GM19238 (cell line): ENCODE measurements around the gene CDC20.
"Not testable (repeated sequence)": the region's sequence is repeated elsewhere in the genome, so short reads cannot be mapped to it uniquely, and the experiment has no call there.

Experiments used
- DNase-seq: peaks from one replicate; pipeline ENCODE4 v3.0.0; 2011; ENCODE audit warnings: low spot score; ENCODE audit not compliant: insufficient read length

The CDC20 gene

DNA sequence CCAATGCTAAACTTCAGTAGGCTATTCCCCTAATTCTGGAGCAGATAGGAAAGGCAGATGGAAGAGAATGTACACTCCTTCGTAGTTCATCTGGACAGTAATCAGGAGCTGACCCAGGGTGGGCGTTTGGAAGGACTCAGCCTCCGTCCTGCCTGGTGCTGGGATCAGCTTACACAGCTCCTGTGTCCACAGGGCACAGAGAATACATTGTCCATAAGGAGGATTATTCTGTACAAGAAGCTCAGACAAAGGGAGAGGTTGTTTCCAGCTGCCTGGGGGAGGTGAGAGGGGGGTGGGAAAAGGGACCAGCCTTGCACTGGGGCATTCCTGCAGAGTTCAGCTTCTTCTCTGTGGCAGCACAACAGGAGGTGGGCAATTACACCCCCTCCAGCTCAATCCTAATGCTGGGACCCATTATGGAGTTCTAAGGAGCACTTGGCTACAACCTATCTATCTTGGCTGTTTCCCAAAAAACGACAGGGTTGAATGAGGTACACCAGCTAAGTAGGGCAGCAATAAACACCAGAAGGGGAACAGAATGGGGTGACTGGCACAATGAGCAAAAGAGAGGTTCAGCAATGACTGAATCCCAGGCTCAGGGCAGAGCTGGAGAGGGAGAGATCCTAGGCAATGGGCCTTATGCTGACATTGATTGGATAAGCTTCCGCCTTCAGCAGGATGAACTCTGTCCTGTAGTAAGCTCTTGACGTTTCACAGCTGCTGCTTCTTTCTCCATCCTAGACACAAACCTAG lies 23.4 kb downstream of the CDC20 start:
- no peak for DNase-seq

DNA sequence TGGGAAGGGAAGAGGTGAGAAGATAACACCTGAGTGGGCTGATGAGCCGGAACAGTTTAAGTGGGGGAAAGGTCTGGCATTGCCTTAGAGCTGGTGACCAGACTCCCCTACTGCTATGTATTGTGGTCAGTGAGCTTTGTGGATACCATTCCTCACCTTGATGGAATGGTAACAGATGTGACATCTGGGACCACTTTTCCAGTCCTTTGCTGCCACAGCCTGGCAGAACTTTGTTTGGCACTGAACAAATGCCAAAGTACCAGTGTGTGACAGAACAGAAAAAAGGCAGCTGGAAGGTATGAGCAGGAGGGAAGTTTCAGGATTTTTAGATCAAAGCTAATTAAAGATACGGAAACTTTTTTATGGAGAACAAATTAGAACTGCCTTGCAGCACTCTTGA lies 24.7 kb downstream of the CDC20 start:
- no peak for DNase-seq

DNA sequence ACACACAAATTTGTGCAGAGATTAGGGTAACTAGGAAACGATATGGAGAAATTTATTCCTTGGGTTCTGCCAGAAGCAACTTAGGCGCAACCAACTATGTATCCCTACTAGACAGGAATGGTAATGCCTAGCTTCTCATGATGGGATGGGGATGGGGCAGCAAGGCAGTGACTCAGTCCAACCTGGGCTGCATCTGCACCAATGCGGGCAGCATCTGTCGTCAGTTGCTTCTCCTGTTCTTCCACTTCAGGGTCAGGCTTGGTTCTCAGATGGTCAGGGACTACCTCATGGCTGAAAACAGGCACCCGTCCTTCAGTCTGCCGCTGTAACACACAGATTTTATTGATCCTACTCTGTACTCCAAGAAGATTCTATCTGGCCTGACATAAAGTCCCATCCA lies 27.9 kb downstream of the CDC20 start:
- DNase-seq, result no peak

DNA sequence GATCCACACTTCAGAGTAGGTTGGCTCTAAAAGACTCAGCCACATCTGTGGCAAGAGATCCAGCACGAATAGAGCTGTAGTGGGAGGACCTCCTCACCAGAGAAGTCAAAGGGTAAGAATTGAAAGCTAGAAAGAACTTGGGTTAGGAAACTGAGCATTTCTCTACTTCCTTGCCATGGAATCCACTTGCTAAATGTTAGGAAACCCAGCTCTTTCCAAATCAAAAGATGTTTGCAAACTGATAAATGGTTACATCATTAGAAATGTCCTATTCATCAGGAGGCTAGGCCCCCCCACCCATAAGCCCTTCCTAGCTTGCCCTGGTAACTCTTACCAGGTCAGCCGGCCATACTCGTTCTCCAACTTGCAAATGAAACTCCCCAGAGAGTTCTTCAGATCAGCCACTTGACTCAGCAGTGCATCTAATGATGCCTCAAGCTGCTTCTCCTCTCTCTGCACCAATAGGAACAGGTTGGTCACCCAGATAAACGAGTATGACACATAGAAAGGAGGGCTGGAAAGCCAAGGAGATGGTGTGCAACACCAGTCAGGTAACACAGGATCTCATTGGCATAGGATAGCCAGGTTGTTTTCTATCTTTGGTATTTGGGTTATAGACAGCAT lies 29.3 kb downstream of the CDC20 start:
- no peak for DNase-seq

DNA sequence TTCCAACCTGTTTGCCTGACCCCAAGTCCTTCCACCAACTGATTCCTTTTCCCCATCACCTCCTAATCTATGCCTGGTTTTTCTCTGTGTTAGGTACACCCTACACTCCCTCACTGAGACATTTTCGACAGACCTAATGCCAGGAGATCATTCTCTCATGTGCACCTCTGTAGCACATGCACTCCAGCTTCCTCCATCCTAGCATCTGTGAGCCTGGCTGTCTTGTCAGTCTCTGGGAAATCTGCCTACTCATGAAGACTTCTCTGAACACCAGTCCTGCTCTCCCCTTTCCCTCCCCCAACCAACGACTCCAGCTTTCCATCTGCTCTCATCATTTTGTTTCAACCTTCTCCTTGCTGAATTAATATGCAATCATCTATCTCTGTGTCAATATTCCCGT lies 29.8 kb downstream of the CDC20 start:
- DNase-seq, result no peak

DNA sequence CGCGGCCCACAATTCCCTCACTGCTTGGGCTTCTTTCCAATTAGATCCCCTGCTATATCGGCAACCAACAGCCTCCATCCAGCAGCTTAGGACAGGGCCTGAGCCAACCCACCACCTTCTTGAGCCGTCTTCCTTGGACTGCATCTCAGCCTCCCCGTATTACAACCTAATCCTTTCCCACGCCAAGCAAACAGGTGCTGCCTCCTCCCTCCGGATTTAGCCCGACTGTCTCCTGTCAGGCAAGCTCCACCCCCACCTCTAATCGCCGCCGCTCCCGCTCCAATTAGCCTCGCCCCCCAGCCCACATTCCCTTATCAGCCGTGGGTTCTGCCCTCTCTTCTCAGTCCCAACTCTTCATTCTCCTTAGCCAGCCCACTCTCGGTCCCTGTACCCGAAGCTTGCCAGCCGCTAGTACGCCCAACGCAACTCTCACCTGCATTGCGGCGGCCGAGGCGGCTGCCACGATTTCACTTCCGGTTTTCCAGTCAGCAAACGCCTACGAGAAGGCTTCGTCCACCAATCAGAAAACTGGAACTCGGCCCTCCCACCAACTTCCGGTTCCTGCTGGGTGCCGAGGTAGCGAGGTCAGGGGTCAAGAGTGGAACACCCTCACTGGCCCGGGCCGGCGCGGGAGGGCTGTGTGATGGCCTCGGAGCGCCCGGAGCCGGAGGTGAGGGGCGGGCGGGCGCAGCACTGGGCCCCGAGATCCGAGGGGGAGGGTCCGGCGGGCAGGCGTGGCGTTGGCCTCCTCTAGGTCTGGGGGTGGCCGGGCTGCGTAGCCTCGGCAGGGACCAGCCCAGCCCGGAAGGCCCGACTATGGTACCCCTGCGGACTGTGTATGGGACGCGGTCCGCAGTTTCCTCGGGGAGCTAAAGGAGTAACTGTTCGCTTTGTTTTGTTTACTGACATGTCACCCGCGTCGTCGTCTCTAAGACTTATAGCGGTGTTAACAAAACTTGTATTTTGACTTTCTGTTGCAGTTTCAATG lies 30.8 kb downstream of the CDC20 start, which contains the start of the genes MED8 and SZT2:
Gene MED8, minus strand, starts transcription at position 475 of the 988 bp plus-strand sequence. Its CDS starts 36 bp downstream, at position 439.
Gene SZT2, plus strand, starts transcription at position 574 of the 988 bp plus-strand sequence. Its CDS starts 70 bp downstream, at position 644.
- peak; percentile 91 for DNase-seq

DNA sequence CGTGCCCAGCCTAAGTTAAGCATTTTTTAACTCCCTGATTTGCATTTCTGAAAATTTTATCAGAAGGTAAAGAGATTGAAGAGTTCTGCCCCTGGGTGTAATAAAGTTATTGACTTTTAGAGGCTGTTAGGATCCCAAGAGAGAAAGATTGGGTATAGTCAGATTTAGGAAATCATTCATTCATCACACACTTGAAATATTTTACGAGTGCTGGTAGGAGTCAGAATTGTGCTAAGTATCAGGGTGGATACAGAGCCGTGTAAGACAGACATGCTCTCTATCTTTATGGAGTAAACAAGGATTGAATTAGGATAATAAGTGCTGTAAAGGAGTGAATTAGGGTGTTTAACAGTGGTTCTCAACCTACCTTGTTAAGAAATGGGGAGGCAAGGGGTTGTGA lies 33.9 kb downstream of the CDC20 start:
- DNase-seq, result no peak

DNA sequence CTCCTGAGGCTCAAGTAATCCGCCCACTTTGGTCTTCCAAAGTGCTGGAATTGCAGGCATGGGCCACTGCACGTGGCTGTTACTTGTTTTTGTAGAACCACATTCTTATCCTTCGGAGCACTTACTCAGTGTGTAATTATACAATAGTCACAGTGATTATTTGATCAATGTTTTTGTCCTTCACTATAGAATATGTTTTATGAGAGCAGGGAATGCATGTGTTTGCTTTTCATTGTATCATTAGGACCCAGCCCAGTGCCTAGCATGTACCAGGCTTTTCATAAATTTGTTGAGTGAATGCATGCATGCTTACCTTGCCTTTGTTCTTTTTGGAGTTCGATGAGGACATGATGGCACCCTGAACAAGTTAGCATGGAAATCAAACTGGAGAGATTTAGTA lies 36.7 kb downstream of the CDC20 start:
- DNase-seq, result no peak

DNA sequence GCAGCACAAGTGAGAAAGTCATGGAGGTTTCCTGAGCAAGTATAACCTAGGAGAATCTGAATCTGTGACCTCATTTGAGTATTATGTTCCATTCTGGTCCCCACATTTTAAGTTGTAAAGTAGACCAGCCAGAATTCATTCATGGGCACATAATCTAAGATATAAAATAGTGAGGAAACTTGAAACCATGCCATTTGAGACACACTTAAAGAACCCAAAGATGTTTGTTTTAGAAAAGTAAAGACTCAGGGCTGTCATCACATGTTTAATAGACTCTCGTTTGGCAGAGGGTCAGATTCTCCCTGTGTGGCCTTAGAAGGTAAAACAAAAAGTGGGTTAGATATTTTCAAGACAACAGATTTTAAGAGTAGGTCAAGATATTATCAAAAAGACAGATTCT lies 37.3 kb downstream of the CDC20 start:
- no peak for DNase-seq

DNA sequence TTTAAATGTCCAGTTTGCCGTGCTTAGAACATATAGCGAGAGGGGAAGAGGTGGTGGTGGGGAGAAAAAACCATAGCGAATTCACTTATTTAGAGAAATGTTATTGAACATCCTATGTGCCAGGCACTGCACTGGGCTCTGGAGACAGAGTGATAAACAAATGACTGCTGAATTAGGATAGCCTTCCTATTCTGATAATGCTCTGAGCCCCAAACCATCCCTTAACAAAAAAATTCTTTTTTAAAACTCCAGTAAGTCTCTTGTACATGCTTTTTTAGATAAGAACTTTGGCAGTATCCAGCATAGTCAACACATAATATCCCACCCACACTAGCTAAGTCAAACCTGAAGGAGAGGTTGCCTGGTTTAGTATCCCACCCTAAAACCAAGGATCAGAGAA lies 39.4 kb downstream of the CDC20 start:
- no peak for DNase-seq

DNA sequence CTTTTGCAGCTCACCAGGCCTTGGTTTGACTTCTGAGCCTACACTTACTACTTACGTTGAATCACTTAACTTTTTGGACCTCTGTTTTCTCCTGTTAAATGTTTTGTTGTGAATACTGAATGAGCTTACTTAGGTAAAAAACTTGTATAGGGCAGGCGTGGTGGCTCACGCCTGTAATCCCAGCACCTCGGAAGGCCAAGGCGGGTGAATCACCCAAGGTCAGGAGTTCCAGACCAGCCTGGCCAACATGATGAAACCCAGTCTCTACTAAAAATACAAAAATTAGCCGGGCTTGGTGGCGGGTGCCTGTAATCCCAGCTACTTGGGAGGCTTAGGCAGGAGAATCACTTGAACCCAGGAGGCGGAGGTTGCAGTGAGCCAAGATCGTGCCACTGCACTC lies 41.7 kb downstream of the CDC20 start:
- DNase-seq, result not testable (repeated sequence)

DNA sequence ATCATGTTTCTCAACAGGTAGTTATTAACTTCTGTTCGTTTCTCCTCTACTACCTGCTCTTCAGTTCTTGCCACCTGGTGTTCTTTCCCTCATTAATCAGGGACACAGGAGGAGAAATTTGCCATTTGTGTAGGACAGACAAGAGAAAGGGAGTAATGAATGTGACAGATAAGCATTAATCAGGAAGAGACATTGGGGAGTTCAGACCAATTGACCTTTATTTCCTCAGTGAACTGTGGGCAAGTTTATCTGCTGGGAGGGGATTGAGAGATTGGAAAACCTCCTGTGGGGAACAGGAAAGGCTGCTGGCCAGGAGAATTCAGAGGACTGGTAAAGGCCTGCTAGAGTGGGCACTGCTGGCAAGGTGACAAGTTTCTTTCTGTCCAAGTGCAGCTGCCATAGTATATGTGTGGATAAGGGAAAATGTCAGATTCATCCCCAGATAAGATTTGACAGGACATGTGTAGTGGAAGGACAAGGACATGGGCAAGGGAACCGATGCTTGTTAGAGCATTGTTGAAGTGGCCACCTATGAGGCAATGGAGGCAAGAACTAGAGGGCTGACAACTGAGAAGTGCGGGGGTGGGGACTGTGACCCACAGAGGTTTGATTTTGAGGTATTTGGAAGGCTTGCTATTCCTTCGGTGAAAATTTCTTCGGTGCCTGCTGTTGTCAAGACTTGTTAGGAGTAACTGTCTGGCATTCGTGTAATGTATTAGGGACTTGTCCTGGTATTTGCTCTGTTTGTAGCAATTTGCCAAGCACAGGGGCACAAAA lies 43.5 kb downstream of the CDC20 start:
- no peak for DNase-seq

DNA sequence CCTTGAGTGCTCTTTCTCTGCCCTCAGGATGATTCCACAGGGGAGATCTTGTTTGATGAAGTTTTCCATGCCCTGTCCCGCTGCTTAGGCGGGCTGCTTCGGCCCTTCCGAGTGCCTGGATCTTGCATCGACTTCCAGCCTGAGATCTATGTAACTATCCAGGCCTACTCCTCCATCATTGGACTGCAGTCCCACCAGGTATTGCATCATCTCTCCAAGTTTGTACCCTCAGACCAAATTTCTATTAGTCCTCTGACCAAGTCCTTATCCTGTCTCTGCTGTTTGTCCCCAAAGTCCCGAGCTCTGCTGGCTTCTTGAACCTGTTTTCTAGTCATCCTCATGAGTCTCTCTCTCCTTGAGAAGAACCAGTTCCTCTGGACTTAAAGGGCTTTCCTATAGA lies 45.6 kb downstream of the CDC20 start:
- DNase-seq, result no peak

DNA sequence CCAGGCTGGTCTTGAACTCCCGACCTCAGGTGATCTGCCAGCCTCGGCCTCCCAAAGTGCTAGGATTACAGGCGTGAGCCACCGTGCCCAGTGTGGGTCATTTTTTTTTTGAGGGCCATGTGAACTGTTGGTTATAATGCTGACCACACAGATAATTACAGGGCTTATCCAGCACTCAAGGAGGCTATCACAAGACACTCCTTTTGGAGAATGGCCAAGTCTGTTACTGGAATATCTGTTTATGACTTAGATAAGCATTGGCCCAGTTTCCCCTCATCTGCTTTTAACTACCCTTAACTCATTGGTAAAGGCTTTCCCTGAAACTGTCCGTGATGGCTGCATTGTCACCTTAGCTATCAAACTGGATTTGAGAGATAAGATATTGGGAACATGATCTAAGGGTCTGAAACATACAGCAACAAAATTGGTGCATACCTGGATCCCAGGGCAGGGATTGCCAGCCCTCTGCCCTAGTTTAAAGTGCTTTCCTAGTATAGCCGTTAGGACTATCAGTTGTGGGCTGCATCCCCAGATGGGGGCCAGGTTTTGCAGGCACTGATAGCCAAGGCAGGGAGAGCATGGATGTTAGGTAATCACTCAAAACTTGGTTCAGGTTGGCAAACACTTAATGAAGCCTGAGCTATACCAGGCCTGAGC lies 46.6 kb downstream of the CDC20 start:
- no peak for DNase-seq

DNA sequence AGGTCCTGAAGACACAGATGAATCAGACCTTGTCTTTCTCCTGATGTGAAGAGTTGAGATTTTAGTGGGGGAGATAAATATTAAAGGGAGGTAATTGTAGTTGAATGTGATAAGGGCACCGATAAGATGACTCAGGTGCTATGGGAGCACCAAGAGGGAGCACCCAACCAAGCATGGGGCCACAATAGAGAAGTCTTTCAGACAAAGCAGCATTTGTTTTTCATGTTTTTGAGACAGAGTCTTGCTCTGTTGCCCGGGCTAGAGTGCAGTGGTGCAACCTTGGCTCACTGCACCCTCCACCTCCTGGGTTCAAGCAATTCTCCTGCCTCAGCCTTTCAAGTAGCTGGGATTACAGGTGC lies 47.1 kb downstream of the CDC20 start:
- no peak for DNase-seq

DNA sequence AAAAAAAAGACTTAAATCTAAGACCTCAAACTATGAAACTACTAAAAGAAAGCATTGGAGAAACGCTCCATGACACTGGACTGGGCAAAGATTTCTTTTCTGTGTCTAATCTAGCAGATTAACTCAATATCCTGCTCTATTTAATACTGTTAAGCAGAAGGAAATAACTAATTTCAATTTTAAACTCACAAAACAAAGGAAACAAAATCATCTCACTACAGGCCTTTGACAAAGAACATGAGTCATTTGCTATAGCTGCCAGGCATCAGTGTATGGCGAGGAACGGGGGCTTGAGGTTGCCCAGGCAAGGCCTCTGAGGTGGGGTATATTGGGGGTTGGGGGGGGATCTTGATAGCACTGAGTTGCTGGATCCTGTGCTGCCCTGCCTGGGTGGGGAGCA lies 51.8 kb downstream of the CDC20 start:
- DNase-seq, result no peak
